Measurements from ENCODE around the gene NOXA1.
"Not testable (repeated sequence)": the region's sequence is repeated elsewhere in the genome, so short reads cannot be mapped to it uniquely, and the experiment has no call there.

NOXA1 gene

GRCh38 chr9:137406085-137406760 lies 17.0 kb upstream of the NOXA1 start:
- no peak for DNase-seq (ENCODE audit: low spot score)

- no peak for DNase-seq (ENCODE audit: low spot score)
These were observed 16.2 kb upstream of the NOXA1 start for GRCh38 chr9:137406876-137407589.

GRCh38 chr9:137407590-137408300 lies 15.4 kb upstream of the NOXA1 start:
- no peak for DNase-seq (ENCODE audit: low spot score)

- no peak for DNase-seq (ENCODE audit: low spot score)
These were observed 14.4 kb upstream of the NOXA1 start for GRCh38 chr9:137408651-137409405.

GRCh38 chr9:137409515-137409914 lies 13.7 kb upstream of the NOXA1 start:
- no peak for DNase-seq (ENCODE audit: low spot score)

- not testable (repeated sequence) for DNase-seq (ENCODE audit: low spot score)
These were observed 12.8 kb upstream of the NOXA1 start for GRCh38 chr9:137410236-137410890.

- no peak for DNase-seq (ENCODE audit: low spot score)
These were observed 12.3 kb upstream of the NOXA1 start for GRCh38 chr9:137410891-137411249.

GRCh38 chr9:137411260-137411644 lies 11.9 kb upstream of the NOXA1 start:
- DNase-seq (ENCODE audit: low spot score), result no peak

- DNase-seq (ENCODE audit: low spot score), result no peak
These were observed 11.4 kb upstream of the NOXA1 start for GRCh38 chr9:137411645-137412380.

GRCh38 chr9:137412431-137412830 lies 10.8 kb upstream of the NOXA1 start:
- no peak for DNase-seq (ENCODE audit: low spot score)

- no peak for DNase-seq (ENCODE audit: low spot score)
These were observed 7.7 kb upstream of the NOXA1 start for GRCh38 chr9:137415451-137415850.

- DNase-seq (ENCODE audit: low spot score), result no peak
These were observed 7.1 kb upstream of the NOXA1 start for GRCh38 chr9:137416006-137416562.

- no peak for DNase-seq (ENCODE audit: low spot score)
These were observed 6.5 kb upstream of the NOXA1 start for GRCh38 chr9:137416563-137417151.

- no peak for DNase-seq (ENCODE audit: low spot score)
These were observed 5.8 kb upstream of the NOXA1 start for GRCh38 chr9:137417161-137418021.

- DNase-seq (ENCODE audit: low spot score), result no peak
These were observed 1.2 kb upstream of the NOXA1 start for GRCh38 chr9:137421838-137422603.

- DNase-seq (ENCODE audit: low spot score), result no peak
These were observed 510 bp downstream of the NOXA1 start for GRCh38 chr9:137423514-137424291.

GRCh38 chr9:137426018-137426681 lies 3.0 kb downstream of the NOXA1 start:
- DNase-seq (ENCODE audit: low spot score), result no peak
